GM12878 (cell line): Measurements from ENCODE around the gene ERVFRD-1. TPM values are rescaled to one million over a fixed set of nuclear protein-coding genes. Genes with fewer than 3 reads are reported as not detected.
A peak's percentile ranks its signal among the peaks of the same experiment; 100 is the strongest.

Experiments used
- ATF2 ChIP-seq: IDR thresholded peaks from 2 replicates; pipeline ENCODE4 v1.6.1; 2012; ENCODE audit warnings: low read length, inconsistent platforms
- ATF7 ChIP-seq: fragments of 450-650 bp; IDR thresholded peaks from 2 replicates; pipeline ENCODE4 v1.6.1; 2016; ENCODE audit warnings: low read depth, mild to moderate bottlenecking
- BCL11A ChIP-seq: IDR thresholded peaks from 2 replicates; pipeline ENCODE4 v1.6.1; 2011; ENCODE audit warnings: low read depth, low read length
- BCL3 ChIP-seq: IDR thresholded peaks from 2 replicates; pipeline ENCODE4 v1.6.1; 2011; ENCODE audit warnings: borderline replicate concordance, low read depth, mild to moderate bottlenecking, moderate library complexity, low read length; ENCODE audit not compliant: insufficient read depth, poor library complexity, severe bottlenecking
- CBX5 ChIP-seq: sonication (generic); IDR thresholded peaks from 2 replicates; pipeline ENCODE4 v1.6.1; 2016; ENCODE audit warnings: low read depth, moderate library complexity, mild to moderate bottlenecking, inconsistent platforms
- CHD1 ChIP-seq: IDR thresholded peaks from 2 replicates; pipeline ENCODE4 v1.6.1; 2012; ENCODE audit warnings: low read depth, low read length, improper control_type of control experiment
- CTCF ChIP-seq, 3 experiments: IDR thresholded peaks in 2 of 3; conservative IDR thresholded peaks in 1 of 3; 2 replicates each; pipeline ENCODE4 v1.5.1; 2011; ENCODE audit warnings: low read depth in 3 of 3, low read length in 3 of 3, mild to moderate bottlenecking in 3 of 3, control low read depth in 2 of 3, moderate library complexity in 2 of 3, inconsistent platforms in 1 of 3, mixed read lengths in 1 of 3; ENCODE audit not compliant: control insufficient read depth in 2 of 3, insufficient read depth in 1 of 3; ENCODE audit errors: extremely low read depth in 1 of 3
- EED ChIP-seq: sonication (generic); IDR thresholded peaks from 2 replicates; pipeline ENCODE4 v1.6.1; 2016; ENCODE audit warnings: antibody characterized with exemption, low read depth
- JUNB ChIP-seq: IDR thresholded peaks from 2 replicates; pipeline ENCODE4 v1.6.1; 2016; ENCODE audit warnings: antibody characterized with exemption, mild to moderate bottlenecking
- KAT2A ChIP-seq: conservative IDR thresholded peaks from 2 replicates; pipeline ENCODE4 v1.6.1; 2011; ENCODE audit warnings: low read depth, low read length; ENCODE audit not compliant: control insufficient read depth
- LARP7 ChIP-seq: fragments of 450-650 bp; IDR thresholded peaks from 2 replicates; pipeline ENCODE4 v1.6.1; 2017; ENCODE audit warnings: mild to moderate bottlenecking
- MEF2A ChIP-seq: IDR thresholded peaks from 2 replicates; pipeline ENCODE4 v1.6.1; 2011; ENCODE audit warnings: low read depth, mild to moderate bottlenecking, low read length, moderate library complexity; ENCODE audit not compliant: insufficient read depth
- NKRF ChIP-seq: fragments of 450-650 bp; conservative IDR thresholded peaks from 2 replicates; pipeline ENCODE4 v1.6.1; 2017; ENCODE audit warnings: mild to moderate bottlenecking, moderate library complexity
- NR2C2 ChIP-seq: IDR thresholded peaks from 2 replicates; pipeline ENCODE4 v1.6.1; 2011; ENCODE audit warnings: borderline replicate concordance, low read depth; ENCODE audit not compliant: control insufficient read depth, insufficient read length
- POLR2AphosphoS5 ChIP-seq: IDR thresholded peaks from 2 replicates; pipeline ENCODE4 v1.6.1; 2011; ENCODE audit warnings: mild to moderate bottlenecking, low read length, inconsistent platforms
- PRDM15 ChIP-seq: fragments of 450-650 bp; formaldehyde crosslinking; IDR thresholded peaks from 2 replicates; pipeline ENCODE4 v1.4.0; 2020; ENCODE audit warnings: mild to moderate bottlenecking, moderate library complexity
- SPI1 ChIP-seq: IDR thresholded peaks from 2 replicates; pipeline ENCODE4 v1.6.1; 2011; ENCODE audit warnings: low read depth, mild to moderate bottlenecking, low read length, moderate library complexity, borderline replicate concordance; ENCODE audit not compliant: insufficient read depth
- SREBF1 ChIP-seq: IDR thresholded peaks from 2 replicates; pipeline ENCODE4 v1.6.1; 2012; ENCODE audit warnings: mild to moderate bottlenecking, low read length
- ZNF217 ChIP-seq: fragments of 450-650 bp; IDR thresholded peaks from 2 replicates; pipeline ENCODE4 v1.6.1; 2017; ENCODE audit warnings: antibody characterized with exemption, mild to moderate bottlenecking
- polyA plus RNA-seq, 11 experiments: library from polyadenylated mRNA; depleted of rRNA in 4 of 11; unstranded in 6 of 11; stranded (reverse) in 5 of 11; fragments of >200 nt; fragmentation: Nextera tagmentation in 4 of 11; fragmentation: Illumina TruSeq in 1 of 11; extraction: Ambion mirVana in 4 of 11; extraction: Trizol in 1 of 11; gene quantifications; 1 replicate in 1 of 11; 2 replicates in 10 of 11; pipeline versions ENCODE4 v1.2.1 to v1.2.3, GENCODE V29; 2011 to 2016; ENCODE audit warnings: inconsistent platforms in 2 of 11, missing spikeins in 2 of 11, low read depth in 1 of 11
- total RNA-seq, 4 experiments: library from RNA; depleted of rRNA in 3 of 4; stranded (reverse); fragments of >200 nt in 3 of 4; fragmentation: Illumina TruSeq in 1 of 4; extraction: Trizol in 1 of 4; gene quantifications; 2 replicates each; pipeline versions ENCODE4 v1.2.1 to v1.2.3, GENCODE V29; 2013 to 2021

The ERVFRD-1 gene
- total and polyA plus RNA-seq, 10 of the 15 experiments (the other 5 are each of a cell fraction or from before 2014, with no cell fraction given) = 0.03 to 0.11 (median 0.07) TPM; not detected in 7

DNA sequence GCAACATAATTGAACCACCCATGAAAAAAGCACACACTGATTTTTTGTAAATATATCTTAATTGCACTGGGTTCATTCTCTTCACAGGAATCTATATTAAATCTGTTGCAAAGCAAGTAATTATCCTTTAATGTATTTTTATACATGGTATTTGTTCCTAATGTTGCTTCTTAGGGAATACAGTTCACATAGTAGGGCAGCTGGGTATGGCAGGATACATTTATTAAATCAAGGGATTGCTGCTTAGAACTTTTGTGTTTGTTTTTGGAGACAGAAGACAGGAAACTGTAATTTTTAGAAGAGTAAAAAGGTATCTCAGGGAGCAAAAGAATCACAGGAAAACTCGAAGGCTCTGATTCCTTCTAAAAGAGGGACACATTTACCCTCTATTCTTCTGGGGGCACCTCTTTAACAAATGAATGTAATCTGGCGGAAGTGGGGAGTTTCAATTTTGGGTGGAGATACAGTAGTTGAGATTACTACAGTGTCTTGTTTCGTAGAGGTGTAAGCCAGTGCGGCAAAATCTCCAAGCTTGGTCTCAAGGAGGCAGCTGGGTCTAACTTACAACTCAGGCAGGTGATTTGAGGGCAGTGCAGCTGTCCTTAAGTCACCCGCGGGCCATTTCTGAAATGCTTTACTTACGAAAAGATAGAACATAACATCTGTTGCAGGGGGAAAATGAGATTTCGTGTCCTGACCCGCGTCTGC is 18.7 kb downstream of the ERVFRD-1 start (continued):
- no peak for TF ChIP-seq BCL3
- TF ChIP-seq BCL11A = no peak
- no peak for TF ChIP-seq KAT2A
- no peak for TF ChIP-seq CHD1
- TF ChIP-seq NR2C2 = no peak
- TF ChIP-seq SREBF1 = no peak
- peak; percentile 40; the same call in 1 of the 2 replicates for TF ChIP-seq SPI1
- TF ChIP-seq ATF2 = no peak
- TF ChIP-seq EED = 0 out of 2 replicates have a peak, but pooled peaks have one; percentile 3
- TF ChIP-seq CTCF (IDR thresholded peaks at IDR 0.05 in 2 of 3, conservative IDR thresholded peaks at IDR 0.05 in 1 of 3; ENCODE audit: control insufficient read depth in 2 of 3, extremely low read depth in 1 of 3, insufficient read depth in 1 of 3, low read depth in 3 of 3, low read length in 3 of 3) = 0 out of 6 replicates have a peak, but pooled peaks of 1 of the 3 experiments have one; percentile 3
- no peak for TF ChIP-seq LARP7
- 0 out of 2 replicates have a peak, but pooled peaks have one; percentile 67 for TF ChIP-seq NKRF
- no peak for TF ChIP-seq JUNB
- no peak for TF ChIP-seq MEF2A
- 0 out of 2 replicates have a peak, but pooled peaks have one; percentile 7 for TF ChIP-seq ATF7
- TF ChIP-seq ZNF217 = no peak
- no peak for TF ChIP-seq PRDM15 (CRISPR knock-in tag)
- no peak for TF ChIP-seq POLR2AphosphoS5
- TF ChIP-seq CBX5 = 0 out of 2 replicates have a peak, but pooled peaks have one; percentile 15
